ENCODE measurements around the gene PEDS1. TPM values are rescaled to one million over a fixed set of nuclear protein-coding genes. Genes with fewer than 3 reads are reported as not detected.
"Not testable (repeated sequence)": the region's sequence is repeated elsewhere in the genome, so short reads cannot be mapped to it uniquely, and the experiment has no call there.

The PEDS1 gene
- total RNA-seq, 1 experiment from 2014 or later, result 29.7 TPM

DNA sequence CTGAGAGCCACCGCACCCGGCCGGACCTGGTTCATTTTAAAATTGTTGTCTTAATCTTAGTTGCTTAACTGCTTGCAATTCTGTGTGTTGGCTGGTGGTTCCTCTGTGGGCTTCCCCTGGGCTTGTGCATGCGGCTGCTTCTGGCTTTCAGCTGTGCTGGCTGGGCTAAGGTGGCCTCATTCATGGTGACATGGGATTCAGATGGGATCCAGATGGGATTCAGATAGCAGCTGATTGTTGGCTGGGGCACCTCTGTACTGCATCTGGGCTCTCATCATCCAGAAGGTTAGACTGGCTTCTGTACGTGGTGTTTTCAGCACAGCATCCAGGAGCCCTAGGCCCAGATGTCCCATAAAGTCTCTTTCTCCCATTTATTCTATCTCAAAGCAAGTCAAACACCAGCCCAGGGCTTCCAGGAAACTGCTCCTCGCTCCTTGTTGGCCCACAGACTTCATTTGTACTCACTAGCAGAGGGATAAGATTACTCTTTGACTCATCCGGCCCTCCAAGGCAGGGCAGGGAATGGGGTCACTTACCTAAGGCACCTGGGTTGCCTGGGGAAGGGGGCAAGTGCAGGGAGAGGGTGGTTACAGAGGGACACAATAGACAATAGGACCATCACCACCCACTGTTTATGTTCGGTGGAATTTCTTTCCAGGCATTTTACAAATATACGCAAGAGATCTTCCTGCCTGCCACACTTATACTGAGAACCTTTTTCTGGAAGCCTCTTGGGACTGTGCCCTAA lies 10.2 kb upstream of the PEDS1 start:
- Histone ChIP-seq H3K79me2 (ENCODE audit: low read length) (no peaks in the 10 kb centered on the region), H3K9me2 (replicated peaks; ENCODE audit: insufficient read depth, low read length) (no peaks in the 10 kb centered on the region), H4K20me1 (ENCODE audit: insufficient read depth, low read depth, low read length) (no peaks in the 10 kb centered on the region), H3K27ac (ENCODE audit: low read length) (no peak overlapping the region), H3K9ac (ENCODE audit: low read length) (no peak overlapping the region), H3K36me3 (ENCODE audit: insufficient read depth, low read length) (no peaks in the 10 kb centered on the region), H3K27me3 (ENCODE audit: low read length) (no peaks in the 10 kb centered on the region), H3K4me3 (ENCODE audit: low read length) (no peak overlapping the region), H3K4me2 (ENCODE audit: low read depth, low read length, poor library complexity, severe bottlenecking) (no peak overlapping the region), H3K4me1 (ENCODE audit: low read length) (peaks cover 8% of the 10 kb centered on the region), H2AFZ (ENCODE audit: low read length) (no peak overlapping the region), H3K9me3 (ENCODE audit: low read length) (no peaks in the 10 kb centered on the region)
- no peak for DNase-seq

DNA sequence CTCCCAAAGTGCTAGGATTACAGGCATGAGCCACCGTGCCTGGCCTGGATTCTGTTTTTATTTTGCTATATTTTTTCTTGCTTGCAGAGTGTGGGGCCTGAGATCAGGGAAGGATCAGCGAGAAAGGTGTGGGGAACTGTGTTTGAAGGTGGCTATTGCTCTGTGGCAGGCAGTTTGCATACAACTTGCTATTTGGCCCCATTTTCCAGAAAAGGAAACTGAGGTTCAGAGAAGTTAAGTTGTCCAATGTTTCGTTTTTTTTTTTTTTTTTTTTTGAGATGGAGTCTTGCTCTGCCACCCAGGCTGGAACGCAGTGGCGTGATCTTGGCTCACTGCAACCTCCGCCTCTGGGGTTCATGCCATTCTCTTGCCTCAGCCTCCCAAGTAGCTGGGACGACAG lies 8.0 kb upstream of the PEDS1 start:
- H3K4me3 ChIP-seq (ENCODE audit: low read length); H3K36me3 ChIP-seq (ENCODE audit: insufficient read depth, low read length); DNase-seq; H3K27ac ChIP-seq (ENCODE audit: low read length); H2AFZ ChIP-seq (ENCODE audit: low read length); H3K4me2 ChIP-seq (ENCODE audit: low read depth, low read length, poor library complexity, severe bottlenecking); H3K27me3 ChIP-seq (ENCODE audit: low read length); H3K4me1 ChIP-seq (ENCODE audit: low read length); H4K20me1 ChIP-seq (ENCODE audit: insufficient read depth, low read depth, low read length); H3K79me2 ChIP-seq (ENCODE audit: low read length); H3K9ac ChIP-seq (ENCODE audit: low read length); H3K9me3 ChIP-seq (ENCODE audit: low read length); H3K9me2 ChIP-seq (replicated peaks; ENCODE audit: insufficient read depth, low read length): not testable (repeated sequence)

DNA sequence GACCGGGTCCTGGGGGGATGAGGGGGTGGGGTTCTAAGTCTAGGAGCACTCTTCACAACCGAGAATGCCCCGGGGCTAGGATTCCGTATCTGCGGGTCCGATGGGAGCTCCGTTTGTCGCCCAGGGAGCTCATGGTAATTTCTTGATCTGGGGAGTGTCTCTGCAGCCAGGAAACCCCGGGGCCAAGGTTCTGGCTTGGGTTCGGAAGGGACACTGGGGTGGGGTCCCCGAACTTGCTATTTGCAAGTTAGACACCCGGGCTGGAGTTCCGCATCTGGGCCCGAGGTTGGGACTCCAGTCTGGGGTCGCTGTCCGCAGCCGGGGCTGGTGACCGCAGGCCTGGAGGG lies 397 bp downstream of the PEDS1 start:
- Histone ChIP-seq H3K27me3 (ENCODE audit: low read length) (no peaks in the 10 kb centered on the region), H3K4me2 (ENCODE audit: low read depth, low read length, poor library complexity, severe bottlenecking) (peak overlapping the region; percentile 82), H2AFZ (ENCODE audit: low read length) (no peak overlapping the region), H3K9me3 (ENCODE audit: low read length) (no peaks in the 10 kb centered on the region), H3K4me1 (ENCODE audit: low read length) (peaks cover 22% of the 10 kb centered on the region), H3K4me3 (ENCODE audit: low read length) (peak overlapping the region; percentile 79), H4K20me1 (ENCODE audit: insufficient read depth, low read depth, low read length) (peaks cover 8% of the 10 kb centered on the region; the same call in 1 of the 2 replicates), H3K27ac (ENCODE audit: low read length) (peak overlapping the region; percentile 0; the same call in 1 of the 2 replicates), H3K36me3 (ENCODE audit: insufficient read depth, low read length) (no peaks in the 10 kb centered on the region), H3K9ac (ENCODE audit: low read length) (peak overlapping the region; percentile 95), H3K9me2 (replicated peaks; ENCODE audit: insufficient read depth, low read length) (no peaks in the 10 kb centered on the region), H3K79me2 (ENCODE audit: low read length) (peaks cover 49% of the 10 kb centered on the region)
- peak; percentile 62 for DNase-seq

DNA sequence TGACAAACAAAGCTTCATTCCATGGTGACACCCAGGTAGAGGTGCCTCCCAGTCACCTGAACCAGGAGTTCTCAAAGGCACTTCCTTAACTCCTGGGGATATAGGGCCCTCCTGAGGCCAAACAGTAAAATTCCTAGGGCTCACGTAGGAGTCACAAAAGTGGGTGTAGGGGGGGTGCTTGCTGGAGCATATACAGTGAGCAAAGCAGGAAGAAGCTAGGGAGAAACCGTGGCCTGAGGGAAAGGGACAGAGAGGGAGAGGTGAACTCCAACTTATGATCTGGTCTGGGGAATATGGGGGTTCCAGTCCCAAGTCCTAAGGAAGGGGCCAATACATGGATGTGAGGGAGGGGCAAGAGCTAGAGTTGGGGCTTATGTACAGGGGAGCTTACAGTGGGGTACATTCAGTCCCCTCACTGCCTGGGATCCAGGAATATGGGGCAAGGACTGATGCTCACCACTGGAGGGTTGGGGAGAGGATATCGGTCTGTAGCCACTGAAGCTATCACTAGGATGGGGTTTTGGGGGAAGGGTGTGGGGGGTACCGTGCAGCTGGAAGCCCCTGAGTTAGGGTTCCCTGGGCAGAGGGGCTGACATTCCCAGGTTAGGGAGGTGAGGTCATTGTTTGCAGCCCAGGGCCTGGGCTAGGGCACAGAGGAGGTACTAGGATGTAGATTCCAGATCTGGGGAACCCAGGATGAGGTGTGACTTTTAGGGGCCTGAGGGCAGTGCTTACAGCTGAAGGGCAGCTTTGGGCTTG lies 950 bp downstream of the PEDS1 start:
- Histone ChIP-seq H2AFZ (ENCODE audit: low read length) (no peak overlapping the region), H3K4me3 (ENCODE audit: low read length) (peak overlapping the region; percentile 79), H4K20me1 (ENCODE audit: insufficient read depth, low read depth, low read length) (peaks cover 8% of the 10 kb centered on the region; the same call in 1 of the 2 replicates), H3K36me3 (ENCODE audit: insufficient read depth, low read length) (no peaks in the 10 kb centered on the region), H3K4me1 (ENCODE audit: low read length) (peaks cover 22% of the 10 kb centered on the region), H3K27me3 (ENCODE audit: low read length) (no peaks in the 10 kb centered on the region), H3K4me2 (ENCODE audit: low read depth, low read length, poor library complexity, severe bottlenecking) (peak overlapping the region; percentile 82), H3K9me3 (ENCODE audit: low read length) (no peaks in the 10 kb centered on the region), H3K9ac (ENCODE audit: low read length) (peak overlapping the region; percentile 95), H3K9me2 (replicated peaks; ENCODE audit: insufficient read depth, low read length) (no peaks in the 10 kb centered on the region), H3K27ac (ENCODE audit: low read length) (peak overlapping the region; percentile 0; the same call in 1 of the 2 replicates), H3K79me2 (ENCODE audit: low read length) (peaks cover 49% of the 10 kb centered on the region)
- DNase-seq, result no peak

DNA sequence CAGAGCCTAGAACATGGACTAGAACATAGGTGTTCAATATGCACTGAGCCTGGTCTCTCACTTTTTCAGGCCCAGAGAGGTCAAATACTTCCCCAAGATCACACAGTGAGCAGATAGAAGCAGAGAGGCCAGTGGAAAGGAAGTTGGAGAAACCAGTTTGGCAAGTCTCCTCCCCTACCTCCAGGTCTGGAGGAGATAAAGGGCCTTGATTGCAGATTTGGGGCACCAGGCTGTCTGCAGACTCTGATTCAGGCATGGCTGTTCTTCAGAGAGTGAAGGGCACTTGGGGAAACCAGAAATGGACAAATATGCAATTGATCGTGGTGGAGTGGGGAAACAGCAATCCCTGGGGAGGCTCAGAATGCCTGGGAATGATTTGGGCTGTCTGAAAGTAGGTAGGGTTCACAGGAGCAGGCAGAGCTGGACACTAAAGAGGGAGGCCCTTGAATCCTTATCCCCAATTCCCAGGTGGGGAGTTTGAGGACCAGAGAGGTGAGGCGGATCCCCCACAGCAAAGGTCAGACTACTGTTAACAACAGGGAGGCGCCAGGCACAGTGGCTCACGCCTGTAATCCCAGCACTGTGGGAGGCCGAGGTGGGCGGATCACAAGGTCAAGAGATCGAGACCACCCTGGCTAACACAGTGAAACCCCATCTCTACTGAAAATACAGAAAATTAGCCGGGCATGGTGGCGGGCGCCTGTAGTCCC lies 2.3 kb downstream of the PEDS1 start:
- Histone ChIP-seq H4K20me1 (ENCODE audit: insufficient read depth, low read depth, low read length) (peaks cover 8% of the 10 kb centered on the region; the same call in 1 of the 2 replicates), H3K9me2 (replicated peaks; ENCODE audit: insufficient read depth, low read length) (no peaks in the 10 kb centered on the region), H3K4me2 (ENCODE audit: low read depth, low read length, poor library complexity, severe bottlenecking) (no peak overlapping the region), H2AFZ (ENCODE audit: low read length) (no peak overlapping the region), H3K9ac (ENCODE audit: low read length) (peak overlapping the region; percentile 23; the same call in 1 of the 2 replicates), H3K27me3 (ENCODE audit: low read length) (no peaks in the 10 kb centered on the region), H3K4me3 (ENCODE audit: low read length) (no peak overlapping the region), H3K27ac (ENCODE audit: low read length) (no peak overlapping the region), H3K4me1 (ENCODE audit: low read length) (peaks cover 36% of the 10 kb centered on the region), H3K79me2 (ENCODE audit: low read length) (peaks cover 60% of the 10 kb centered on the region), H3K9me3 (ENCODE audit: low read length) (no peaks in the 10 kb centered on the region), H3K36me3 (ENCODE audit: insufficient read depth, low read length) (no peaks in the 10 kb centered on the region)
- DNase-seq, result no peak

DNA sequence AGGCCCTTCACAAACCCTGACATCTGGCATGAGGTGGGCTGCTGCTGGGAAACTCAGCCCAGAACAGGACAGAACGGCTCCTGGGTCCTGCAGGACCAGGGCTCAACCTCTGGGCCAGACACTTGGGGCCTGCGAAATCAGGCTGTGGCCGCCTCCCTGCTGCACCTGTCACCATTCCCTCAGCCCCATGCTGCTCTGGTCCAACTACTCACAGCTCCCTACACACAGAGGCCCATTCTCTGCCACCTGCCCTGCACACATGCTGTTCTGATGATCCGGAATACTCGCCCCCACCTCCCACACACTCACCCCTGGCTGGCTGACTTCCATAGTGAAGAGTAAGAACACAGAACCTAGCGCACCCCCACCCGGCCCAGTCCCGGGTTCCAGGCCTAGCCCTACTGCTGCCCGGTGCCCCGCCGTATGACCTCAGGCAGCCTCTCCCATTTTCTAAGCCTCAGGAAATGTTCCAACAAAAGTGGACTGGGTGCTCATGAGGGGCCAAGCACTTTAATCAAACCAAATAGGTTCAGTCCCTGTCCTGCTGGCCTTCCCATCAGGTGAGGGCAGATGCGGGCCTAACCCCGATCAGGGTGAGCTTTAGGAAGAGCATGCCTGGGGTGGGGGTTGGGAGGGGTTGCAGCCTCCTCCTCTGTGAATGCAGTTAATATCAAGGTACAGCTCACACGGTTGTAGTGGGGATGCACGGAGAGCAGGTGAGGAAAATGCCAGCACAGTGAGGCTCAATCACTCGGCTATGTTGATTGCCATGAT lies 3.9 kb downstream of the PEDS1 start:
- Histone ChIP-seq H3K27me3 (ENCODE audit: low read length) (no peaks in the 10 kb centered on the region), H3K9me2 (replicated peaks; ENCODE audit: insufficient read depth, low read length) (no peaks in the 10 kb centered on the region), H3K9me3 (ENCODE audit: low read length) (no peaks in the 10 kb centered on the region), H3K9ac (ENCODE audit: low read length) (no peak overlapping the region), H3K4me1 (ENCODE audit: low read length) (peaks cover 37% of the 10 kb centered on the region), H3K4me3 (ENCODE audit: low read length) (no peak overlapping the region), H3K79me2 (ENCODE audit: low read length) (peaks cover 69% of the 10 kb centered on the region), H3K36me3 (ENCODE audit: insufficient read depth, low read length) (no peaks in the 10 kb centered on the region), H2AFZ (ENCODE audit: low read length) (no peak overlapping the region), H4K20me1 (ENCODE audit: insufficient read depth, low read depth, low read length) (peaks cover 8% of the 10 kb centered on the region; the same call in 1 of the 2 replicates), H3K27ac (ENCODE audit: low read length) (no peak overlapping the region), H3K4me2 (ENCODE audit: low read depth, low read length, poor library complexity, severe bottlenecking) (no peak overlapping the region)
- DNase-seq, result no peak

DNA sequence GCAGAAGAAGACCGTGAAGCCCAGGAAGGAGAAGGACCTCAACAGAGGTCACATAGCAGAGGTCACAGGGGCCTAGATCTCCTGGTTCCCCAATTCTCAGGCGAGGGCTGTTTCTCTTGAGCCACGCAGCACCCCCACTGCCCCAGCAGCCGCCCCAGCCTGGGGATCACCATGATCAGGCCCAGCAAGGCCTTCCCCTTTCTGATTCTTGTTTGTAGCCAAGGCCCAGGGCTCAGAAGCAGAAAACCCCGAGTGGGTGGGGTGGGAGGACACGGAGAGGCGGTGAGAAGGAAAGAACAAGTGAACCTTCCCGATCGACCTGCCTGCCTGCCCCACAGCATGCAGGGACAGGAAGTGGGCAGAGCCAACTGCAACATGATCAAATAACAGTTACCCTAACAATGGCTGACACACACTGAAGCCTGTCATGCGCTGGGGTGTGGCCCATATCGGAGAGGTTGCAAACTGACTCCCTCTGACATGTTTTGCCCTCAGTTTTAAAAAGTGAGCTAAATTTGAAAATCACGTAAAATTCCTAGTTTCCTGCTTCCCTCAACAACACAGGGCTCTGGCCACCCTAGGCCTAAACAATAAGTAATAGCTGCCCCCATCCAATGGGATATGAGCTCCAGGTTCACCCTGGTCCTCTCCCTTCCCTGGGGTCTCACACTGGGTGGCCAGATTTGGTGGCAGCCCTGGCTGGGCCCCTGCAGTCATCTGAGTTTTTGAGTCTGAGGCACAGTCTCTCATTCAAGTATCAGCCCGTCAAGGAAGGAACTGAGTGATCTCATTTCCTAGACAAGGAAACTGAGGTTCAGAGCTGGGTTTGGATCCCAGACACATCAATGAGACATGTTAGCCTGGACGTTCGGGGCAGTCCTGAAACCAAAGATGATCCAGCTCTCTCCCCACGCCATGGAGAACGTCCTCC lies 6.5 kb downstream of the PEDS1 start:
- Histone ChIP-seq H3K4me3 (ENCODE audit: low read length) (peak overlapping the region; percentile 75), H3K9me2 (replicated peaks; ENCODE audit: insufficient read depth, low read length) (no peaks in the 10 kb centered on the region), H3K4me2 (ENCODE audit: low read depth, low read length, poor library complexity, severe bottlenecking) (peak overlapping the region; percentile 95), H3K79me2 (ENCODE audit: low read length) (peaks cover 68% of the 10 kb centered on the region), H3K9me3 (ENCODE audit: low read length) (no peaks in the 10 kb centered on the region), H3K9ac (ENCODE audit: low read length) (peak overlapping the region; percentile 88), H4K20me1 (ENCODE audit: insufficient read depth, low read depth, low read length) (peaks cover 3% of the 10 kb centered on the region; the same call in 1 of the 2 replicates), H3K27me3 (ENCODE audit: low read length) (no peaks in the 10 kb centered on the region), H2AFZ (ENCODE audit: low read length) (peak overlapping the region; percentile 81; the same call in 1 of the 2 replicates), H3K27ac (ENCODE audit: low read length) (peak overlapping the region; percentile 76), H3K4me1 (ENCODE audit: low read length) (peaks cover 21% of the 10 kb centered on the region), H3K36me3 (ENCODE audit: insufficient read depth, low read length) (no peaks in the 10 kb centered on the region)
- DNase-seq, result peak; percentile 86
